Measurements from ENCODE around the gene VOPP1.

VOPP1 gene

DNA sequence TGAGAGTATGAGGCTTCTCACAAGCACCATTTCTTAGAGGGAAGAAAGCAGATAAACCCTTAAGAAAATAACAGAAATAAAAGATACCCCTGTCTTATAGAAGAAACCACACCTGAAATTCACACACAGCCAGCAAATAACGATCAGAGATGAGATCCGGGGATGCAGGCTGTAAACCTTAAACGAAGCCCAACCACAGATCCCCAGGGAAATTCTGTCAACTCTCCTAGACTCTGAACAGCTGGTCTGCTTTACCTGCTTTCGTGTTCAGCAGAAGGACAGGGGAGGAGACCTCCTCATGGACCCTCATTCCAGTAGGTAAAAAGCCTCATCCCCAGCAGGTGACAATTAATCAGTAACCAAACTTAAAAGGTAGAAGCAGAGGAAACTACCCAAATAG lies 45.0 kb downstream of the VOPP1 start:
- TF ChIP-seq, protein P1, sequence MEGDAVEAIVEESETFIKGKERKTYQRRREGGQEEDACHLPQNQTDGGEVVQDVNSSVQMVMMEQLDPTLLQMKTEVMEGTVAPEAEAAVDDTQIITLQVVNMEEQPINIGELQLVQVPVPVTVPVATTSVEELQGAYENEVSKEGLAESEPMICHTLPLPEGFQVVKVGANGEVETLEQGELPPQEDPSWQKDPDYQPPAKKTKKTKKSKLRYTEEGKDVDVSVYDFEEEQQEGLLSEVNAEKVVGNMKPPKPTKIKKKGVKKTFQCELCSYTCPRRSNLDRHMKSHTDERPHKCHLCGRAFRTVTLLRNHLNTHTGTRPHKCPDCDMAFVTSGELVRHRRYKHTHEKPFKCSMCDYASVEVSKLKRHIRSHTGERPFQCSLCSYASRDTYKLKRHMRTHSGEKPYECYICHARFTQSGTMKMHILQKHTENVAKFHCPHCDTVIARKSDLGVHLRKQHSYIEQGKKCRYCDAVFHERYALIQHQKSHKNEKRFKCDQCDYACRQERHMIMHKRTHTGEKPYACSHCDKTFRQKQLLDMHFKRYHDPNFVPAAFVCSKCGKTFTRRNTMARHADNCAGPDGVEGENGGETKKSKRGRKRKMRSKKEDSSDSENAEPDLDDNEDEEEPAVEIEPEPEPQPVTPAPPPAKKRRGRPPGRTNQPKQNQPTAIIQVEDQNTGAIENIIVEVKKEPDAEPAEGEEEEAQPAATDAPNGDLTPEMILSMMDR (IDR thresholded peaks at IDR 0.05; ENCODE audit: low read depth, low read length), result no peak
- H3K4me3 ChIP-seq (ENCODE audit: low read depth, low read length), result no peak overlapping the region

GRCh38 chr7:55526770-55527169 lies 45.5 kb downstream of the VOPP1 start:
- TF ChIP-seq, protein P1 (IDR thresholded peaks at IDR 0.05; ENCODE audit: low read depth, low read length), result no peak
- no peak overlapping the region for H3K4me3 ChIP-seq (ENCODE audit: low read depth, low read length)

- no peak overlapping the region for H3K4me3 ChIP-seq (ENCODE audit: low read depth, low read length)
- TF ChIP-seq, protein P1 (IDR thresholded peaks at IDR 0.05; ENCODE audit: low read depth, low read length), result no peak
Measured at GRCh38 chr7:55526329-55526728, 46.0 kb downstream of the VOPP1 start.

GRCh38 chr7:55524558-55525310 lies 47.6 kb downstream of the VOPP1 start:
- H3K4me3 ChIP-seq (ENCODE audit: low read depth, low read length), result no peak overlapping the region
- TF ChIP-seq, protein P1 (IDR thresholded peaks at IDR 0.05; ENCODE audit: low read depth, low read length), result no peak

GRCh38 chr7:55523366-55523765 lies 48.9 kb downstream of the VOPP1 start:
- TF ChIP-seq, protein P1 (IDR thresholded peaks at IDR 0.05; ENCODE audit: low read depth, low read length), result no peak
- H3K4me3 ChIP-seq (ENCODE audit: low read depth, low read length), result no peak overlapping the region

DNA sequence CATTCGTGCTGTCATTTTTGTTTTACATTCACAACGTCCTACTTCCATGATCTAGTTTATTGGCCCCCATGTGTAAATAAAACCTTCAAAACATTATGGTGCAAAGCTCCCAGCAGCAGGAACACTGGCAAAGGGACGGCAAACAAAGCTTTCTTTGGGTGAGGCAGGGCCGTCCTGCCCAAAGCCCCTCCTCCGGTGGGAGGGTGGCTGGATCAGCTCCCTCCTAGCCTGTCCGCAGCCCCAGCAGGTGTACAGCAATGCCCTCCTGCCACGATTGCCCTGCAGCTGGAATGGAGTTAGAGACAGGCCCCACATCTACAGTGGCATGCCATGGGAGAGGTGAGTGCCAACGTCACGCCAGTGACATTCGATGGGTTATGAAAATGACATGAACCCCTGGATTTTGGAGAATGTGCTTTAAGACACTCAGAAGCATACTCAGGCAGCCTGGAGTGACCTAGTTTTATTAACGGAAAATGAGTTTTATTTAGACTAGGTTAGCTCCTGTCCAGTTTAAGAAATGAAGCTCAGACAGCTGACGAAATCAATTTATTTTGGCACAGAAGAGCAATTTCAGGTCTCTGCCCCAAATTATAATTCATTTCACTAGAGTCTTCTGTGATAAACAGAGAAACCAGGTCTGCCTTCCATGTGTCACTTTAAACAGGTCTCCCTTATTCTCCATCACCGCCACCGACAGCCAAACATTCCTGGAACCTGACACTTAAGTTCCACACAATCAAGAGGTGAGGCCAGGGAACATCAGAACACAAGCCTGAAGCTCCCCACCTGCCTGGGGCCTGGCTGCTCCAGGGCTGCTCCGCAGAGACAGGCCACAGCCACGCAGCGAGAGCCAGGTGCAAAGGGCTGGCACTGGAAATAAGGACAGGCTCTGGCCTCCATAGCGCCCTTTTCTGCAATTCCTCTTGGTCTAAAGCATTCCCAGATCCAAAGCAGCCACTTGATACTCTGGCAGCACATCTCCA lies 50.1 kb downstream of the VOPP1 start:
- TF ChIP-seq, protein P1 (IDR thresholded peaks at IDR 0.05; ENCODE audit: low read depth, low read length), result no peak
- no peak overlapping the region for H3K4me3 ChIP-seq (ENCODE audit: low read depth, low read length)

DNA sequence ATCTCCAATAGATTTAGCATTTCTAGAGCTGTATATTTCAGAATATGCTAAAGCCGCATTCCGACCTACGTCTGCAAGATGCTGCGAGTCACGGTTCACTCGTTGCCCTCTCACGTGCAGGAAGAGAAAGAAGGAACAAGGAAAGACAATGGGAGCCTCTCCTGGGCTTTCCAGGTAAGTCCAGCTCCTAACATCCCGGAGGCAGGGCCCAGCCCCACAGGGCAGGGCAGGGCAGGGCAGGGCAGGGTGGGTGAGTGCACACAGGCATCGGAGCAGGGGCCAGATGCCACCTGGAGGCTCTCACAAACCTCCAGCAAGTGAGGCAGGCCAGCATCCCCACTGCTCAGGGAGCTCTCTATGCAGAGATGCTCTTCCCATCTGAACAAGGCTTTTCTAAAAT lies 50.8 kb downstream of the VOPP1 start:
- H3K4me3 ChIP-seq (ENCODE audit: low read depth, low read length), result no peak overlapping the region

More for the DNA sequence above, 50.8 kb downstream of the VOPP1 start:
- TF ChIP-seq, protein P1 (IDR thresholded peaks at IDR 0.05; ENCODE audit: low read depth, low read length), result no peak

All from WI38 (cell line).